Chondrocyte (in vitro differentiated cells): ENCODE results near the gene BIRC6. TPM values are rescaled to one million over a fixed set of nuclear protein-coding genes. Genes with fewer than 3 reads are reported as not detected.

Source experiments
- DNase-seq: peaks from one replicate; pipeline ENCODE4 v3.0.0; 2021; ENCODE audit warnings: mixed read lengths, low spot score
- H3K27ac Mint-ChIP-seq: one replicate; pipeline ENCODE4 v1.8.0; 2021; ENCODE audit warnings: mild to moderate bottlenecking, moderate library complexity, mixed read lengths; ENCODE audit not compliant: unreplicated experiment
- H3K27me3 Mint-ChIP-seq: 2 replicates; pipeline ENCODE4 v1.8.0; 2021; ENCODE audit warnings: low read depth, mixed read lengths
- H3K36me3 Mint-ChIP-seq: 2 replicates; pipeline ENCODE4 v1.8.0; 2021; ENCODE audit warnings: low read depth, mixed read lengths
- H3K4me1 Mint-ChIP-seq: 2 replicates; pipeline ENCODE4 v1.8.0; 2021; ENCODE audit warnings: low read depth, mild to moderate bottlenecking, mixed read lengths
- H3K4me3 Mint-ChIP-seq: one replicate; pipeline ENCODE4 v1.8.0; 2021; ENCODE audit warnings: mild to moderate bottlenecking, moderate library complexity, mixed read lengths; ENCODE audit not compliant: unreplicated experiment
- H3K9me3 Mint-ChIP-seq: 2 replicates; pipeline ENCODE4 v1.8.0; 2021; ENCODE audit warnings: low read depth, mixed read lengths
- total RNA-seq: library from RNA; stranded (reverse); gene quantifications from 3 replicates; pipeline ENCODE4 v1.2.1, GENCODE V29; 2021
- TF ChIP-seq, protein P1 (sequence below): fragments of 200-600 bp; sonication (generic); IDR thresholded peaks from 2 replicates; pipeline ENCODE4 v1.5.0; 2021; ENCODE audit warnings: antibody characterized with exemption, mild to moderate bottlenecking, moderate library complexity

Gene BIRC6
- total RNA-seq, 1 donor from 2014 or later = 76.0 TPM

DNA sequence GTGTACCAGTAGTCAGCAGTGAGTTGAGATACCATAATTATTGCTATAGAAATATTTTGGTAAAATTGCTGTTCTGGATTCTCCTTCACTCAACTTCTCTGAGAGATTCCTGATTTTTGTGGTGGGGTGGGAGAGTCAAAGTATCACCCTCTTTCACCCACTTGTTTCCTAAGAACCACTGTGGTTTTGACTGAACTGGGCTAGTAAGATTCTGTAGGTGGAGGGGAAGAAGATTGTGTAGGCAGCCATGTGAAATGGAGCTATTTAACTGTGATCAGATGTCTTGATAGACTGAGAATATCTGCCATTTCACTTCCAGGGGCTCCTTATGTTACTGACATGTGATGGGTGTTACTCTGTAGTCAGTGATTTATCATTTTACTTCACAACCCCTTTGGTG, 45.3 kb downstream of the BIRC6 start:
- no peak for DNase-seq
- Mint-ChIP-seq H3K9me3 (no peaks in the 10 kb centered on the region), H3K27me3 (no peaks in the 10 kb centered on the region), H3K27ac (no peak overlapping the region), H3K4me1 (no peaks in the 10 kb centered on the region), H3K4me3 (no peak overlapping the region), H3K36me3 (peaks cover 8% of the 10 kb centered on the region)
- TF ChIP-seq, protein P1, sequence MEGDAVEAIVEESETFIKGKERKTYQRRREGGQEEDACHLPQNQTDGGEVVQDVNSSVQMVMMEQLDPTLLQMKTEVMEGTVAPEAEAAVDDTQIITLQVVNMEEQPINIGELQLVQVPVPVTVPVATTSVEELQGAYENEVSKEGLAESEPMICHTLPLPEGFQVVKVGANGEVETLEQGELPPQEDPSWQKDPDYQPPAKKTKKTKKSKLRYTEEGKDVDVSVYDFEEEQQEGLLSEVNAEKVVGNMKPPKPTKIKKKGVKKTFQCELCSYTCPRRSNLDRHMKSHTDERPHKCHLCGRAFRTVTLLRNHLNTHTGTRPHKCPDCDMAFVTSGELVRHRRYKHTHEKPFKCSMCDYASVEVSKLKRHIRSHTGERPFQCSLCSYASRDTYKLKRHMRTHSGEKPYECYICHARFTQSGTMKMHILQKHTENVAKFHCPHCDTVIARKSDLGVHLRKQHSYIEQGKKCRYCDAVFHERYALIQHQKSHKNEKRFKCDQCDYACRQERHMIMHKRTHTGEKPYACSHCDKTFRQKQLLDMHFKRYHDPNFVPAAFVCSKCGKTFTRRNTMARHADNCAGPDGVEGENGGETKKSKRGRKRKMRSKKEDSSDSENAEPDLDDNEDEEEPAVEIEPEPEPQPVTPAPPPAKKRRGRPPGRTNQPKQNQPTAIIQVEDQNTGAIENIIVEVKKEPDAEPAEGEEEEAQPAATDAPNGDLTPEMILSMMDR = no peak

DNA sequence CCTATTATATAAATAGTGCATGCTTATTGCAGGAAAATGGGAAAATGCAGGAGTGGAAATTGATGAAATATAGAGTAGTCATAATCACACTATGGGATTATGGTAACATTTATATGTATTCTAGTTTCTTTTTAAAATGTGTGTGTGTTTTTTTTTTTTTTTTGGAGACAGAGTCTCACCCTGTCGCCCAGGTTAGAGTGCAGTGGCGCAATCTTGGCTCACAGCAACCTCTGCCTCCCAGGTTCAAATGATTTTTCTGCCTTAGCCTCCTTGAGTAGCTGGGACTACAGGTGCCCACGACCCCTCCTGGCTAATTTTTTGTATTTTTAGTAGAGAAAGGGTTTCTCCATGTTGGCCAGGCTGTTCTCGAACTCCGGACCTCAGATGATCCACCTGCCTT, 47.0 kb downstream of the BIRC6 start:
- no peaks in the 10 kb centered on the region for H3K9me3 Mint-ChIP-seq
- TF ChIP-seq, protein P1 = no peak
- no peak overlapping the region for H3K4me3 Mint-ChIP-seq
- peaks cover 3% of the 10 kb centered on the region for H3K4me1 Mint-ChIP-seq
- H3K27me3 Mint-ChIP-seq = no peaks in the 10 kb centered on the region
- H3K27ac Mint-ChIP-seq = no peak overlapping the region
- DNase-seq = no peak
- H3K36me3 Mint-ChIP-seq = peaks cover 8% of the 10 kb centered on the region

DNA sequence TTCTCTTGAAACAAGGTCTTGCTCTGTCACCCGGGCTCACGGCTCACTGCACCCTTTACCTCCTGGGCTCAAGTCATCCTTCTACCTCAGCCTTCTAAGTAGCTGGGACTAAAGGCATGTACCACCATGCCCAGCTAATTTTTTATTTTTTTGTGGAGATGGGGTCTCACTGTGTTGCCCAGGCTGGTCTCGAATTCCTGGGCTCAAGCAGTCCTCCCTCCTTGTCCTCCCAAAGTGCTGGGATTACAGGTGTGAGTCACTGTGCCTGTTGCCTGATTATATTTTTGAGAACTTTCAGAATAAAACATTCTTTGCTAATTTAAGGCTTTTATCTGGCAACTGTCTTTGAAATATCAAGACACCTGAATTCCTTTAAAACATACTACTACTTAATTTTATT, 47.9 kb downstream of the BIRC6 start:
- no peak for DNase-seq
- Mint-ChIP-seq H3K27ac (no peak overlapping the region), H3K9me3 (no peaks in the 10 kb centered on the region), H3K36me3 (peaks cover 8% of the 10 kb centered on the region), H3K4me1 (peaks cover 3% of the 10 kb centered on the region), H3K27me3 (no peaks in the 10 kb centered on the region), H3K4me3 (no peak overlapping the region)
- TF ChIP-seq, protein P1 = no peak

DNA sequence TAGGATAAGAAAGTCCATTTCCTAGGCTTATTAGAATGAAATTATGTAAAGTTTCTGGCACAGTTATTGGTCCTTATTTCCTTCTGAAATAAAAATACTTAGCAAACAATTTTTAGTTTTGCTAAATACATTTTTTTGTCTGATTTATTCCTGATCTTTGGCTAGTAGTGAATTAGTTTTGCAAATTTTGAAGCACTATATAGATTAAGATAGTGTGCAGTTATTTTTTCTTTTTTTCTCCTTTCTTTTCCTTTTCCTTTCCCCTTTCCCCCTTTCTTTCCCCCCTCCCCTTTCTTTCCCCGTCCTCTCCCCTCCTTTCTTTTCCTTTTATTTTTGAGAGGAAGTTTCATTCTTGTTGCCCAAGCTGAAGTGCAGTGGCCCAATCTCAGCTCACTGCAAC, 59.7 kb downstream of the BIRC6 start:
- H3K9me3 Mint-ChIP-seq = peaks cover 2% of the 10 kb centered on the region
- DNase-seq = no peak
- no peak overlapping the region for H3K4me3 Mint-ChIP-seq
- peaks cover 23% of the 10 kb centered on the region for H3K4me1 Mint-ChIP-seq
- H3K36me3 Mint-ChIP-seq = peaks cover 11% of the 10 kb centered on the region
- no peak overlapping the region for H3K27ac Mint-ChIP-seq
- no peaks in the 10 kb centered on the region for H3K27me3 Mint-ChIP-seq
- TF ChIP-seq, protein P1 = no peak

DNA sequence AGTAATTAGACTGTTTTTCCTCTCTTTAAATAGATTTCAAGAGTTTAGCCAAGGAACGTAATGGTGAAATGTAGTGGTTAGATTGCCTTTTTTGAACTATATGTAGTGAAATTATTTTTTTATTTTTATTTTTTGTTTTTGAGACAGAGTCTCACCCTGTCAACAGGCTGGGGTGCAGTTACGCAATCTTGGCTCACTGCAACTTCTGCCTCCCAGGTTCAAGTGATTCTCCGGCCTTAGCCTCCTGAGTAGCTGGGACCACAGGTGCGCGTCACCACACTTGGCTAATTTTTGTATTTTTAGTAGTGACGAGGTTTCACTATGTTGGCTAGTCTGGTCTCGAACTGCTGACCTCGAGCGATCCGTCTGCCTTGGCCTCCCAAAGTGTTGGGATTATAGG, 60.8 kb downstream of the BIRC6 start:
- Mint-ChIP-seq H3K4me3 (no peak overlapping the region), H3K36me3 (peaks cover 11% of the 10 kb centered on the region), H3K27ac (peak overlapping the region; percentile 8), H3K9me3 (peaks cover 2% of the 10 kb centered on the region), H3K4me1 (peaks cover 35% of the 10 kb centered on the region), H3K27me3 (no peaks in the 10 kb centered on the region)
- DNase-seq = no peak
- TF ChIP-seq, protein P1 = no peak
